Measurements from ENCODE around the gene FLYWCH1. TPM values are rescaled to one million over a fixed set of nuclear protein-coding genes. Genes with fewer than 3 reads are reported as not detected.

Gene FLYWCH1
- total and polyA plus RNA-seq, 2 of the 8 experiments (the other 6 are each of a cell fraction or from before 2014, with no cell fraction given), result 12.4 to 23.5 TPM

DNA sequence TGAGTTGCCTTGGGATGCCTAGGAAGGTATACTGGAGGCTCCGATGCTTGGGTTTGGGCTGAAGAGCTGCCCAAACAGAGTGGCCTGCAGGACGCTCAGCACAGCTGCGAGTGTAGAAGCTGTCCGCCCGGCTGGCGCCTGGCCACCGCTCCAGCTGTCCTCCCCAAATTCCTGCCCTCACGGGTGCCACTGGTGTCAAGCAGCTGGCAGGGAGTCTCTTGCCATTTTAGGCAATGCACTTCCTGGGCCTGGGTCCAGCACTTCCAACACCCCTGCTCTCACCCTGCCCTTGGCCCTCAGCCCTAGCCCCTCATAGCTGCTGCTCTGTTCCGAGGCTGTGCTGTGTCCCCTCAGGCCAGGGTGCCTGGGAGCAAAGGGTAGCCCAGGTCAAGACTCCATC is 73.7 kb downstream of the FLYWCH1 start (continued):
- TF ChIP-seq, protein P1, sequence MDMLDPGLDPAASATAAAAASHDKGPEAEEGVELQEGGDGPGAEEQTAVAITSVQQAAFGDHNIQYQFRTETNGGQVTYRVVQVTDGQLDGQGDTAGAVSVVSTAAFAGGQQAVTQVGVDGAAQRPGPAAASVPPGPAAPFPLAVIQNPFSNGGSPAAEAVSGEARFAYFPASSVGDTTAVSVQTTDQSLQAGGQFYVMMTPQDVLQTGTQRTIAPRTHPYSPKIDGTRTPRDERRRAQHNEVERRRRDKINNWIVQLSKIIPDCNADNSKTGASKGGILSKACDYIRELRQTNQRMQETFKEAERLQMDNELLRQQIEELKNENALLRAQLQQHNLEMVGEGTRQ (IDR thresholded peaks at IDR 0.05; ENCODE audit: low read length), result no peak

All from H1 (cell line).